Mesodermal cell (in vitro differentiated cells): ENCODE data around the gene ODF4.
"Not testable (repeated sequence)": the region's sequence is repeated elsewhere in the genome, so short reads cannot be mapped to it uniquely, and the experiment has no call there.

Experiments
- H3K27ac ChIP-seq: 2 replicates; pipeline ENCODE4 v1.7.0; 2013; ENCODE audit warnings: mild to moderate bottlenecking, low read depth, low read length, moderate library complexity; ENCODE audit not compliant: severe bottlenecking
- H3K36me3 ChIP-seq: 2 replicates; pipeline ENCODE4 v1.7.1; 2013; ENCODE audit warnings: mild to moderate bottlenecking, low read length, moderate library complexity; ENCODE audit not compliant: control insufficient read depth, insufficient read depth
- H3K4me1 ChIP-seq: one replicate; pipeline ENCODE4 v1.7.1; 2013; ENCODE audit warnings: mild to moderate bottlenecking, low read length; ENCODE audit not compliant: insufficient read depth, control insufficient read depth, poor library complexity, severe bottlenecking
- H3K4me3 ChIP-seq: 2 replicates; pipeline ENCODE4 v1.7.0; 2013; ENCODE audit warnings: low read length, control low read depth, mild to moderate bottlenecking; ENCODE audit not compliant: insufficient read depth, poor library complexity, severe bottlenecking; ENCODE audit errors: extremely low read depth
- H3K9me3 ChIP-seq: 2 replicates; pipeline ENCODE4 v1.7.1; 2013; ENCODE audit warnings: mild to moderate bottlenecking, low read length, moderate library complexity; ENCODE audit not compliant: control insufficient read depth
- WGBS, 2 experiments: methylation state at CpG; one replicate each; pipeline ENCODE4 v1.1.5; 2013; ENCODE audit warnings: missing lambda C conversion rate in 2 of 2; ENCODE audit not compliant: insufficient coverage in 2 of 2; 5-methylcytosine and 5-hydroxymethylcytosine counted together

The ODF4 gene

DNA sequence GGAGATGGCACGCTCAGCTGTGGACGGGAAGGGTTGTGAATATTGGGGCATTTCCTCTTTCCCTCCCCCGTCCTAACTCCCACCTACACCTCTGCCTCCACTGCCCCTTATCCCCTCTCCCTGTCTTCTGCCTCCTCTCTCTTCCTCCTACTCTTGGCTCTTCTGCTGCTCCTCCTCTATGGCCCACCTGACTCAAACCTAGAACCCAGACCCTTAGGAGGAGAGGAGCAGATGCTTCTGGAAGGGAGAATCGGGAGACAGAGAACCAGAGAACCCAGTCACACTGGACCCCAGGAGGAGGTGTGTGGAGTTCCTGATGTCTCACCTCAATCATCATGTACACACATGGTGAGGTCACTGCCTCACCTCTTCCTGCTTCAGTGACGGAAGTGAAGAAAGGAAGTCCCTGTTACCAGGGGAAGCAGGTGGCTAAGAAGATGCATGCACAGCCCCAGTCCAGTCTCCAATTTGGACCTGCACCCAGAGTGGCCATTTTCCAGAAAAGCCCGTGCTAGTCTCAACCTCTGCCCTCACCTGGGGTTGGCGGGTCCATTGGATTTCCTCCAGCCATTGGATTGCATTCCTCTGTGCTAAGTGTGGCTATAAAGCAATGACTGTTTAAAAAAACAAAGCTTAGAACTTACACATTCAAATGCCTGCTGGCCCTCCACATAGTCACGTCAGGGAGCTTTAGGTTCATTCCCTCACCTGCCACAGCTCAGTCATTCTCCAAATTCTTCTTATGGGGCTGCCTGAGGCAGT is 54.0 kb downstream of the ODF4 start:
- Histone ChIP-seq H3K4me1 (no peaks in the 10 kb centered on the region), H3K9me3 (no peaks in the 10 kb centered on the region), H3K36me3 (no peaks in the 10 kb centered on the region), H3K27ac (no peak overlapping the region), H3K4me3 (no peak overlapping the region)
- 93 to 94% methylated on average over 3 to 4 of the region's 8 CpGs for WGBS, 2 experiments

DNA sequence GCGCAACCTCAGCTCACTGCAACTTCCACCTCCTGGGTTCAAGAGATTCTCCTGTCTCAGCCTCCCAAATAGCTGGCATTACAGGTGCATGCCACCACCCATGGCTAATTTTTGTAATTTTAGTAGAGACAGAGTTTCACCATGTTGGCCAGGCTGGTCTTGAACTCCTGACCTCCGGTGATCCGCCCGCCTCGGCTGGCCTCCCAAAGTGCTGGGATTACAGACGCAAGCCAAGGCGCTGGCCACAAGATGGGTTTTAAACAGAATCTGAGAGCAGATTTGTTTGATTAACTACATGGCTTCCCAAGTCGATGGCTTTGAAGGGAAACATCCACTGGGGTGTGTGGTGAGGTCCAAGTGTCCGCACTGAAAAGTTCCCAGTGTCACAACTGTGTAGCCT is 54.9 kb downstream of the ODF4 start:
- H3K27ac ChIP-seq, H3K4me3 ChIP-seq, H3K9me3 ChIP-seq, H3K36me3 ChIP-seq, H3K4me1 ChIP-seq: not testable (repeated sequence)
- WGBS, 2 experiments = 88 to 91% methylated on average over 7 to 8 of the region's 9 CpGs
